Activated CD4-positive, alpha-beta memory T cell treated with anti-CD3 and anti-CD28 coated beads for 36 hours (primary cell): Measurements from ENCODE around the gene PGM2. TPM values are rescaled to one million over a fixed set of nuclear protein-coding genes. Genes with fewer than 3 reads are reported as not detected.

Experiments used
- CTCF ChIA-PET: fragments of 350-600 bp; sonication (Branson Sonifier 250); formaldehyde crosslinking; loops from one replicate; lab custom pipeline; 2021; ENCODE audit warnings: antibody characterized with exemption, inconsistent platforms; lab: Charles Lee
- POLR2A ChIA-PET: fragments of 350-600 bp; sonication (Branson Sonifier 250); formaldehyde crosslinking; loops from one replicate; lab custom pipeline; 2021; ENCODE audit warnings: antibody characterized with exemption; lab: Charles Lee
- DNase-seq: peaks from one replicate; pipeline ENCODE4 v3.0.0-alpha.2; 2020
- H3K27ac Mint-ChIP-seq: one replicate; pipeline ENCODE4 v1.8.0; 2021; ENCODE audit warnings: mixed read lengths
- H3K27me3 Mint-ChIP-seq: one replicate; pipeline ENCODE4 v1.8.0; 2021; ENCODE audit warnings: mixed read lengths
- H3K36me3 Mint-ChIP-seq: one replicate; pipeline ENCODE4 v1.8.0; 2021; ENCODE audit warnings: mixed read lengths
- H3K4me1 Mint-ChIP-seq: one replicate; pipeline ENCODE4 v1.8.0; 2021; ENCODE audit warnings: low read depth, mixed read lengths
- H3K4me3 Mint-ChIP-seq: one replicate; pipeline ENCODE4 v1.8.0; 2021; ENCODE audit warnings: mild to moderate bottlenecking, mixed read lengths
- H3K9me3 Mint-ChIP-seq: one replicate; pipeline ENCODE4 v1.8.0; 2021; ENCODE audit warnings: mixed read lengths
- intact Hi-C: fragments of 100-400 bp; cut with micrococcal nuclease; formaldehyde crosslinking; loops from one replicate; pipeline ENCODE4 v1.15.1; 2023
- total RNA-seq, 2 experiments: library from RNA; stranded (reverse); gene quantifications; one replicate each; pipeline ENCODE4 v1.2.3, GENCODE V29; 2021

Gene PGM2
- total RNA-seq, 2 experiments from 2014 or later = 65.7 to 66.0 TPM

GRCh38 chr4:37867102-37867501, 40.6 kb downstream of the PGM2 start:
- no peaks in the 10 kb centered on the region for H3K9me3 Mint-ChIP-seq
- H3K4me1 Mint-ChIP-seq = peaks cover 4% of the 10 kb centered on the region
- no peaks in the 10 kb centered on the region for H3K27me3 Mint-ChIP-seq
- no peak for DNase-seq
- POLR2A ChIA-PET = no interaction called here
- intact Hi-C loops = no loop called here
- H3K4me3 Mint-ChIP-seq = no peak overlapping the region
- no peak overlapping the region for H3K27ac Mint-ChIP-seq
- peaks cover 26% of the 10 kb centered on the region for H3K36me3 Mint-ChIP-seq
- CTCF ChIA-PET = no interaction called here

- H3K4me1 Mint-ChIP-seq = peaks cover 12% of the 10 kb centered on the region
- peaks cover 21% of the 10 kb centered on the region for H3K36me3 Mint-ChIP-seq
- H3K27ac Mint-ChIP-seq = no peak overlapping the region
- CTCF ChIA-PET = no interaction called here
- no peak overlapping the region for H3K4me3 Mint-ChIP-seq
- intact Hi-C loops = no loop called here
- H3K9me3 Mint-ChIP-seq = no peaks in the 10 kb centered on the region
- H3K27me3 Mint-ChIP-seq = no peaks in the 10 kb centered on the region
- no peak for DNase-seq
- POLR2A ChIA-PET = no interaction called here
Measured at GRCh38 chr4:37868238-37868637, 41.8 kb downstream of the PGM2 start.

- peaks cover 12% of the 10 kb centered on the region for H3K36me3 Mint-ChIP-seq
- intact Hi-C loops = loop anchor here (2.0 to 5.0 kb wide), 2 partner anchors 18 to 45 kb away; partner anchors contain the start of genes PGM2 and TBC1D1
- no peak overlapping the region for H3K27ac Mint-ChIP-seq
- peaks cover 15% of the 10 kb centered on the region for H3K4me1 Mint-ChIP-seq
- ChIA-PET CTCF (no interaction called here), POLR2A (no interaction called here)
- no peak overlapping the region for H3K4me3 Mint-ChIP-seq
- no peaks in the 10 kb centered on the region for H3K27me3 Mint-ChIP-seq
- no peak for DNase-seq
- no peaks in the 10 kb centered on the region for H3K9me3 Mint-ChIP-seq
Measured at GRCh38 chr4:37872310-37872988, 46.0 kb downstream of the PGM2 start.

- no peaks in the 10 kb centered on the region for H3K27me3 Mint-ChIP-seq
- H3K4me3 Mint-ChIP-seq = no peak overlapping the region
- no peak overlapping the region for H3K27ac Mint-ChIP-seq
- ChIA-PET CTCF (no interaction called here), POLR2A (no interaction called here)
- DNase-seq = no peak
- H3K4me1 Mint-ChIP-seq = peaks cover 15% of the 10 kb centered on the region
- intact Hi-C loops = loop anchor here (2.0 to 5.0 kb wide), 2 partner anchors 17 to 46 kb away; partner anchors contain the start of genes PGM2 and TBC1D1
- no peaks in the 10 kb centered on the region for H3K9me3 Mint-ChIP-seq
- peaks cover 6% of the 10 kb centered on the region for H3K36me3 Mint-ChIP-seq
Measured at GRCh38 chr4:37873386-37873785, 46.9 kb downstream of the PGM2 start.

- POLR2A ChIA-PET = no interaction called here
- no peaks in the 10 kb centered on the region for H3K36me3 Mint-ChIP-seq
- H3K27ac Mint-ChIP-seq = no peak overlapping the region
- DNase-seq = no peak
- H3K27me3 Mint-ChIP-seq = no peaks in the 10 kb centered on the region
- CTCF ChIA-PET = no interaction called here
- peaks cover 15% of the 10 kb centered on the region for H3K4me1 Mint-ChIP-seq
- no peaks in the 10 kb centered on the region for H3K9me3 Mint-ChIP-seq
- intact Hi-C loops = no loop called here
- H3K4me3 Mint-ChIP-seq = no peak overlapping the region
Measured at GRCh38 chr4:37876156-37876555, 49.7 kb downstream of the PGM2 start.

GRCh38 chr4:37879365-37879764, 52.9 kb downstream of the PGM2 start:
- H3K27ac Mint-ChIP-seq = no peak overlapping the region
- no peak for DNase-seq
- CTCF ChIA-PET = no interaction called here
- H3K9me3 Mint-ChIP-seq = no peaks in the 10 kb centered on the region
- no peak overlapping the region for H3K4me3 Mint-ChIP-seq
- H3K4me1 Mint-ChIP-seq = no peaks in the 10 kb centered on the region
- POLR2A ChIA-PET = no interaction called here
- no peaks in the 10 kb centered on the region for H3K36me3 Mint-ChIP-seq
- intact Hi-C loops = no loop called here
- H3K27me3 Mint-ChIP-seq = no peaks in the 10 kb centered on the region

GRCh38 chr4:37881811-37882210, 55.3 kb downstream of the PGM2 start:
- intact Hi-C loops = no loop called here
- no peaks in the 10 kb centered on the region for H3K36me3 Mint-ChIP-seq
- DNase-seq = no peak
- ChIA-PET CTCF (no interaction called here), POLR2A (no interaction called here)
- no peaks in the 10 kb centered on the region for H3K9me3 Mint-ChIP-seq
- no peak overlapping the region for H3K4me3 Mint-ChIP-seq
- H3K27me3 Mint-ChIP-seq = no peaks in the 10 kb centered on the region
- H3K27ac Mint-ChIP-seq = no peak overlapping the region
- peaks cover 6% of the 10 kb centered on the region for H3K4me1 Mint-ChIP-seq

GRCh38 chr4:37882665-37883296, 56.3 kb downstream of the PGM2 start:
- no peaks in the 10 kb centered on the region for H3K9me3 Mint-ChIP-seq

GRCh38 chr4:37884855-37885487, 58.5 kb downstream of the PGM2 start:
- POLR2A ChIA-PET = no interaction called here
- DNase-seq = no peak

More at GRCh38 chr4:37882665-37883296, 56.3 kb downstream of the PGM2 start:
- intact Hi-C loops = no loop called here
- Mint-ChIP-seq H3K4me3 (no peak overlapping the region), H3K27me3 (no peaks in the 10 kb centered on the region), H3K27ac (no peak overlapping the region), H3K4me1 (peaks cover 6% of the 10 kb centered on the region), H3K36me3 (no peaks in the 10 kb centered on the region)
- no peak for DNase-seq
- ChIA-PET CTCF (no interaction called here), POLR2A (no interaction called here)

GRCh38 chr4:37885496-37885895, 59.0 kb downstream of the PGM2 start:
- Mint-ChIP-seq H3K4me3 (no peak overlapping the region), H3K9me3 (no peaks in the 10 kb centered on the region), H3K27me3 (peaks cover 4% of the 10 kb centered on the region), H3K36me3 (no peaks in the 10 kb centered on the region), H3K4me1 (peaks cover 6% of the 10 kb centered on the region), H3K27ac (no peak overlapping the region)
- intact Hi-C loops = no loop called here
- DNase-seq = no peak
- POLR2A ChIA-PET = no interaction called here
- CTCF ChIA-PET = interaction anchor here (0.6 kb wide), 1 partner anchor 798 kb away, joined by 4 read pairs; no protein-coding TSS in a partner anchor

More at GRCh38 chr4:37884855-37885487, 58.5 kb downstream of the PGM2 start:
- Mint-ChIP-seq H3K27ac (no peak overlapping the region), H3K27me3 (peaks cover 1% of the 10 kb centered on the region), H3K4me3 (no peak overlapping the region), H3K4me1 (peaks cover 6% of the 10 kb centered on the region), H3K36me3 (no peaks in the 10 kb centered on the region), H3K9me3 (no peaks in the 10 kb centered on the region)
- CTCF ChIA-PET = interaction anchor here (0.6 kb wide), 1 partner anchor 798 kb away, joined by 4 read pairs; no protein-coding TSS in a partner anchor
- intact Hi-C loops = no loop called here

- no peaks in the 10 kb centered on the region for H3K9me3 Mint-ChIP-seq
- no peaks in the 10 kb centered on the region for H3K36me3 Mint-ChIP-seq
- POLR2A ChIA-PET = interaction anchor here (1.7 kb wide), 2 partner anchors 12 to 39 kb away, joined by 4 read pairs; no protein-coding TSS in a partner anchor
- DNase-seq = peak; percentile 53
- intact Hi-C loops = loop anchor here (2.0 to 10.0 kb wide), 7 partner anchors 17 to 787 kb away; a partner anchor contains a TSS
- H3K27ac Mint-ChIP-seq = no peak overlapping the region
- peak overlapping the region; percentile 16 for H3K4me3 Mint-ChIP-seq
- H3K27me3 Mint-ChIP-seq = peaks cover 4% of the 10 kb centered on the region
- CTCF ChIA-PET = no interaction called here
- H3K4me1 Mint-ChIP-seq = peaks cover 21% of the 10 kb centered on the region
Measured at GRCh38 chr4:37889849-37890800, 63.6 kb downstream of the PGM2 start.
